ENCODE data around the gene TM9SF1. TPM values are rescaled to one million over a fixed set of nuclear protein-coding genes. Genes with fewer than 3 reads are reported as not detected.

The TM9SF1 gene
- total and polyA plus RNA-seq, 10 of the 15 experiments (the other 5 are each of a cell fraction or from before 2014, with no cell fraction given): 7.2 to 39.2 (median 17.6) TPM

DNA sequence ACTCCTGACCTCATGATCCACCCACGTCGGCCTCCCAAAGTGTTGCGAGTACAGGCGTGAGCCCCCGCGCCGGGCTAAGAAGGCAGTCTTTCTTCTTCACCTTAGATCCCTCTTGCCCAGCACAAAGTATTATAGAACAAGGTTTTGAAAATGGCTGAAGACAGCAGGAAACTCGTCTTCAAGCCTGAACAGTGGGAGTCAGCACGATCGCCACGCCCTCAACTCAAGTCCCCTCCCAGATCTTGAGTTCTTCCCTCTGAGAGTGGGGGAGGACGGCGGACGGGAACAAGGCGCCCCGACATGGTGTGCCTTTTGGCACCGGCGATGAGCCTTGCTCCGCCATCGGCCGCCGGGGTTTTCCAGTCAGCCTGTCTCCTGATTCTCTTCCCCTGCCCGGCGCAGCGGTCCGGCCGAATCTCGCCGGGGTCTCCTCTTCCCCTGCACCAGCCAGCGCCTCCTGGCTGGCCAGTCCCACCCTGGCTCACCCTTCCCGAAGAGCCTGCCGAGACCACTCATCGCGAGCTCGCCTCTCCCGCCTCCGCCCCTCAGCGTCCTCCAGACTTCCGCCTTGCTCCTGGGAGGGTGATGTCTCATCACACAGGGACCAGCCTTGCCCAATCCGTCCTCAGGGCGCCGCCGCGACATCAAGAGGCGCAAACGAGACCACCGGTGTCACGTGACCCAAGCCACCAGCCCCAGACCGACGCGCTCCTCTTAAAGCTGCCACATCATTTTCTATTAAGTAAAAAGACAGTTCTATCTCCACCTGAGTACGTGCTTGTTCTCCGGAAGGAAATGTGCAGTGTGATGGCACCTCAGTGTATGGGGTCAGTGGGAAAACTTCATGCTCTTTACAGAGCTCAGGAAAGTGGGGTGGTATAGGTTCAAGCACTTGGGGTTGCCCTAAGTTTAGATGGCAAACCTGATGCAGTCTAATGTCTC is 18.0 kb upstream of the TM9SF1 start, which contains the start of gene CHMP4A:
CHMP4A (minus strand) TSS at position 565 of the 942 bp plus-strand sequence; CDS start at position 516, 49 bp downstream.
- CTCF ChIA-PET: interaction anchor here (0.6 to 6.3 kb wide), 22 partner anchors 13 to 218 kb away, joined by 3 to 54 read pairs (median 4); partner anchors contain the start of genes CIDEB, IPO4, IRF9 and PSME2
- DNase-seq (ENCODE audit: low read depth, low spot score): peak; percentile 92
- peak within 1 kb of the TSS; percentile 69 for H2AFZ ChIP-seq (ENCODE audit: control insufficient read depth, low read depth, low read length)
- in situ Hi-C loops (cut with MboI): no loop called here
- RAD21 ChIA-PET (ENCODE audit: unreplicated experiment): interaction anchor here (0.7 to 3.6 kb wide), 10 partner anchors 8 to 104 kb away, joined by 3 to 23 read pairs (median 8); partner anchors contain the start of genes CIDEB, IPO4, IRF9 and TINF2
- no peaks in the 10 kb centered on the region for H3K27me3 ChIP-seq (replicated peaks in 1 of 2; ENCODE audit: control insufficient read depth in 2 of 2, insufficient read depth in 2 of 2, low read length in 1 of 2)
- SMC1A ChIA-PET (ENCODE audit: uncharacterized antibody, unreplicated experiment): interaction anchor here (0.8 to 2.1 kb wide), 17 partner anchors 10 to 891 kb away, joined by 3 to 8 read pairs (median 4); partner anchors contain the start of genes DCAF11, IRF9, NRL and RABGGTA
- under 1% methylated on average over 53 of the region's 53 CpGs for WGBS (ENCODE audit: insufficient coverage, insufficient replicate concordance, low lambda C conversion rate, missing lambda C conversion rate)
- H3K79me2 ChIP-seq (ENCODE audit: control insufficient read depth, insufficient read depth, low read length): peaks cover 19% of the 10 kb centered on the region
- peak within 1 kb of the TSS; percentile 73 for H3K4me3 ChIP-seq
- peaks cover 4 to 23% of the 10 kb centered on the region in 2 experiments for H3K36me3 ChIP-seq (ENCODE audit: control insufficient read depth in 2 of 2, insufficient read depth in 2 of 2, low read length in 1 of 2)
- H3K9ac ChIP-seq (ENCODE audit: control insufficient read depth, insufficient read depth, low read length): peak within 1 kb of the TSS; percentile 91
- peak; percentile 98 for FAIRE-seq
- intact Hi-C loops (cut with micrococcal nuclease; ENCODE audit: unreplicated experiment): loop anchor here (1.0 to 10.0 kb wide), 4 partner anchors 17 to 198 kb away; partner anchors contain the start of genes GMPR2 and NEDD8
- BruUV-seq (replicated peaks): no TSS peak
- H3K4me2 ChIP-seq (ENCODE audit: control insufficient read depth, insufficient read depth): peak within 1 kb of the TSS; percentile 85
- no peaks in the 10 kb centered on the region for H4K20me1 ChIP-seq (ENCODE audit: control insufficient read depth, insufficient read depth)
- peaks cover 15% of the 10 kb centered on the region for H3K4me1 ChIP-seq (ENCODE audit: control insufficient read depth, insufficient read depth, low read length)
- H3K27ac ChIP-seq (ENCODE audit: control insufficient read depth, insufficient read depth): peak within 1 kb of the TSS; percentile 89
- peak; percentile 88 for ATAC-seq
- POLR2A ChIA-PET: interaction anchor here (0.7 to 4.3 kb wide), 26 partner anchors 18 to 132 kb away, joined by 3 to 50 read pairs (median 4); partner anchors contain the start of genes DCAF11, EMC9, IPO4 and IRF9
- no peaks in the 10 kb centered on the region for H3K9me3 ChIP-seq (replicated peaks; ENCODE audit: control insufficient read depth, insufficient read depth, low read length)
- 0 out of 2 replicates have a peak, but pooled peaks have one; percentile 41 for TF ChIP-seq ATF7 (IDR thresholded peaks at IDR 0.05; ENCODE audit: low read depth)
- TF ChIP-seq FOXK2 (IDR thresholded peaks at IDR 0.05): peak; percentile 61
- TF ChIP-seq SREBF2 (IDR thresholded peaks at IDR 0.05; ENCODE audit: low read length): no peak
- TF ChIP-seq CBX5 (IDR thresholded peaks at IDR 0.05; ENCODE audit: low read depth): 0 out of 2 replicates have a peak, but pooled peaks have one; percentile 60
- TF ChIP-seq ETV6 (conservative IDR thresholded peaks at IDR 0.05 in 1 of 2, IDR thresholded peaks at IDR 0.05 in 1 of 2; ENCODE audit: borderline replicate concordance in 1 of 2, low read depth in 1 of 2): no peak
- TF ChIP-seq EED (IDR thresholded peaks at IDR 0.05; ENCODE audit: low read depth): no peak; the same call in 1 of the 2 replicates
- peak; percentile 81; the same call in 1 of the 2 replicates for TF ChIP-seq PAX8 (IDR thresholded peaks at IDR 0.05)
- peak; percentile 55 for TF ChIP-seq BRCA1 (IDR thresholded peaks at IDR 0.05; ENCODE audit: low read depth, low read length)
- peak; percentile 47 for TF ChIP-seq HDAC6 (IDR thresholded peaks at IDR 0.05; ENCODE audit: unreplicated experiment)
- peak; percentile 24; the same call in 1 of the 2 replicates for TF ChIP-seq RCOR1 (conservative IDR thresholded peaks at IDR 0.05; ENCODE audit: low read depth, low read length)
- peak; percentile 50; the same call in 1 of the 2 replicates for TF ChIP-seq SMARCA5 (IDR thresholded peaks at IDR 0.05)
- no peak for TF ChIP-seq MXI1 (IDR thresholded peaks at IDR 0.05; ENCODE audit: low read depth, low read length)
- TF ChIP-seq POU2F2 (IDR thresholded peaks at IDR 0.05; ENCODE audit: borderline replicate concordance, low read depth, low read length): peak; percentile 76; the same call in 2 of the 3 replicates
- TF ChIP-seq YY1 (IDR thresholded peaks at IDR 0.05; ENCODE audit: low read depth, low read length): peak; percentile 79
- TF ChIP-seq RELA (IDR thresholded peaks at IDR 0.05; ENCODE audit: borderline replicate concordance, partially characterized antibody): peak; percentile 80
- TF ChIP-seq USF2 (IDR thresholded peaks at IDR 0.05; ENCODE audit: borderline replicate concordance, low read depth, low read length): peak; percentile 95
- TF ChIP-seq RUNX3 (IDR thresholded peaks at IDR 0.05; ENCODE audit: low read length): peak; percentile 77
- no peak for TF ChIP-seq SMC3 (IDR thresholded peaks at IDR 0.05; ENCODE audit: borderline replicate concordance, low read length)
- TF ChIP-seq RELB (IDR thresholded peaks at IDR 0.05; ENCODE audit: low read depth): peak; percentile 92; the same call in 1 of the 2 replicates
- TF ChIP-seq ZSCAN29 (IDR thresholded peaks at IDR 0.05): no peak

All from GM12878 (cell line).